ENCODE measurements around the gene ODR4.

- TF ChIP-seq, protein P1, sequence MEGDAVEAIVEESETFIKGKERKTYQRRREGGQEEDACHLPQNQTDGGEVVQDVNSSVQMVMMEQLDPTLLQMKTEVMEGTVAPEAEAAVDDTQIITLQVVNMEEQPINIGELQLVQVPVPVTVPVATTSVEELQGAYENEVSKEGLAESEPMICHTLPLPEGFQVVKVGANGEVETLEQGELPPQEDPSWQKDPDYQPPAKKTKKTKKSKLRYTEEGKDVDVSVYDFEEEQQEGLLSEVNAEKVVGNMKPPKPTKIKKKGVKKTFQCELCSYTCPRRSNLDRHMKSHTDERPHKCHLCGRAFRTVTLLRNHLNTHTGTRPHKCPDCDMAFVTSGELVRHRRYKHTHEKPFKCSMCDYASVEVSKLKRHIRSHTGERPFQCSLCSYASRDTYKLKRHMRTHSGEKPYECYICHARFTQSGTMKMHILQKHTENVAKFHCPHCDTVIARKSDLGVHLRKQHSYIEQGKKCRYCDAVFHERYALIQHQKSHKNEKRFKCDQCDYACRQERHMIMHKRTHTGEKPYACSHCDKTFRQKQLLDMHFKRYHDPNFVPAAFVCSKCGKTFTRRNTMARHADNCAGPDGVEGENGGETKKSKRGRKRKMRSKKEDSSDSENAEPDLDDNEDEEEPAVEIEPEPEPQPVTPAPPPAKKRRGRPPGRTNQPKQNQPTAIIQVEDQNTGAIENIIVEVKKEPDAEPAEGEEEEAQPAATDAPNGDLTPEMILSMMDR (IDR thresholded peaks at IDR 0.05), result no peak
- TF ChIP-seq GATA2 (CRISPR knock-in tag; IDR thresholded peaks at IDR 0.05) (no peak), MEF2A (IDR thresholded peaks at IDR 0.05; ENCODE audit: borderline replicate concordance, low read depth) (no peak), GABPA (IDR thresholded peaks at IDR 0.05; ENCODE audit: low read depth) (no peak), TAF1 (IDR thresholded peaks at IDR 0.05; ENCODE audit: borderline replicate concordance, low read depth, low read length) (no peak), RAD21 (IDR thresholded peaks at IDR 0.05; ENCODE audit: low read length) (no peak)
Observed at GRCh38 chr1:186413319-186413718, 37.7 kb downstream of the ODR4 start.

Measured in SK-N-SH (cell line).